Measurements from ENCODE around the gene ELK4. TPM values are rescaled to one million over a fixed set of nuclear protein-coding genes. Genes with fewer than 3 reads are reported as not detected.

ELK4 gene
- total and polyA plus RNA-seq, 2 of the 8 experiments (the other 6 are each of a cell fraction or from before 2014, with no cell fraction given), result 2.9 to 26.3 TPM

GRCh38 chr1:205639567-205639966, 7.8 kb upstream of the ELK4 start:
- H2BK12ac ChIP-seq (ENCODE audit: low read depth, low read length), result no peak overlapping the region
- WGBS, 2 experiments (ENCODE audit: extremely low coverage in 1 of 2, insufficient coverage in 1 of 2, insufficient read length in 1 of 2, insufficient replicate concordance in 2 of 2, low coverage in 1 of 2, low lambda C conversion rate in 2 of 2, missing lambda C conversion rate in 1 of 2), result 87% methylated on average over 1 of the region's 1 CpG; no CpG with 5 or more reads in 1 of the 2 experiments
- H4K8ac ChIP-seq (ENCODE audit: extremely low read depth, insufficient read depth, low read length), result no peak overlapping the region
- H4K5ac ChIP-seq (ENCODE audit: insufficient read length, low read depth, low read length), result no peak overlapping the region
- H3K4me1 ChIP-seq (replicated peaks in 1 of 4; ENCODE audit: control insufficient read depth in 3 of 4, insufficient read depth in 4 of 4, low read length in 3 of 4), result no peaks in the 10 kb centered on the region
- H3K14ac ChIP-seq (ENCODE audit: insufficient read length), result no peak overlapping the region
- no peaks in the 10 kb centered on the region for H3K79me1 ChIP-seq (ENCODE audit: low read depth, low read length)
- H3K4ac ChIP-seq (replicated peaks; ENCODE audit: insufficient read length, low read depth, low read length), result no peak overlapping the region
- TF ChIP-seq EGR1 (IDR thresholded peaks at IDR 0.05; ENCODE audit: borderline replicate concordance, low read depth, low read length), result no peak
- TF ChIP-seq ZNF274 (IDR thresholded peaks at IDR 0.05; ENCODE audit: borderline replicate concordance, extremely low read depth, low read length), result no peak
- TF ChIP-seq CHD2 (IDR thresholded peaks at IDR 0.05; ENCODE audit: low read length), result no peak
- no peak for TF ChIP-seq SP4 (IDR thresholded peaks at IDR 0.05; ENCODE audit: low read length)
- TF ChIP-seq GTF2F1 (IDR thresholded peaks at IDR 0.05; ENCODE audit: borderline replicate concordance, low read depth, low read length), result no peak
- no peak for TF ChIP-seq TCF12 (IDR thresholded peaks at IDR 0.05; ENCODE audit: low read depth, low read length)
- no peak for TF ChIP-seq TAF7 (optimal IDR thresholded peaks at IDR 0.05; ENCODE audit: borderline replicate concordance, low read depth, low read length)
- no peak for TF ChIP-seq EZH2 (IDR thresholded peaks at IDR 0.05; ENCODE audit: low read depth, low read length, severe bottlenecking)
- no peak for TF ChIP-seq POLR2AphosphoS5 (IDR thresholded peaks at IDR 0.05; ENCODE audit: low read depth, low read length)
- TF ChIP-seq SIN3A (conservative IDR thresholded peaks at IDR 0.05 in 1 of 2, IDR thresholded peaks at IDR 0.05 in 1 of 2; ENCODE audit: low read depth in 1 of 2, low read length in 2 of 2), result no peak
- no peak for TF ChIP-seq CBX5 (IDR thresholded peaks at IDR 0.05; ENCODE audit: low read depth, low read length)
- no peak for TF ChIP-seq POU5F1 (IDR thresholded peaks at IDR 0.05; ENCODE audit: low read depth, low read length)
- no peak for TF ChIP-seq SAP30 (IDR thresholded peaks at IDR 0.05; ENCODE audit: insufficient read depth, insufficient replicate concordance, low read length)
- no peaks in the 10 kb centered on the region for H3K36me3 ChIP-seq (ENCODE audit: control insufficient read depth in 2 of 4, insufficient read depth in 4 of 4, low read length in 3 of 4)
- DNase-seq (ENCODE audit: low read depth in 1 of 2, low spot score in 2 of 2) (no peak), FAIRE-seq (no peak)
- H3K27me3 ChIP-seq (replicated peaks in 1 of 4; ENCODE audit: control insufficient read depth in 3 of 4, extremely low read depth in 1 of 4, insufficient read depth in 3 of 4, low read length in 3 of 4), result 0 out of 7 replicates have a peak, but pooled peaks cover 0 to 2% (median 0%) of the 10 kb centered on the region in 4 experiments
- no peaks in the 10 kb centered on the region for H3K79me2 ChIP-seq (ENCODE audit: control insufficient read depth in 1 of 2, insufficient read depth in 2 of 2, low read length in 2 of 2)
- no peak overlapping the region for H3K23ac ChIP-seq (ENCODE audit: insufficient read length)
- no peak overlapping the region for H2BK20ac ChIP-seq (ENCODE audit: low read length)
- no peak overlapping the region for H2BK120ac ChIP-seq (replicated peaks; ENCODE audit: low read depth, low read length)
- H3K4me3 ChIP-seq (ENCODE audit: extremely low read depth in 1 of 4, insufficient read depth in 2 of 4, low read depth in 3 of 4, low read length in 4 of 4), result no peak overlapping the region
- H3K27ac ChIP-seq (ENCODE audit: low read depth, low read length), result no peak overlapping the region
- H3K56ac ChIP-seq (replicated peaks; ENCODE audit: insufficient read length, low read depth, low read length), result no peak overlapping the region
- peaks cover 0 to 1% of the 10 kb centered on the region in 2 experiments for H4K20me1 ChIP-seq (replicated peaks in 1 of 2; ENCODE audit: control insufficient read depth in 1 of 2, insufficient read depth in 2 of 2, low read length in 2 of 2)
- H3K9ac ChIP-seq (replicated peaks in 1 of 4; ENCODE audit: extremely low read depth in 1 of 4, low read depth in 3 of 4, low read length in 3 of 4), result no peak overlapping the region
- H2AFZ ChIP-seq (ENCODE audit: low read length), result no peak overlapping the region
- no peak overlapping the region for H3K4me2 ChIP-seq (ENCODE audit: insufficient read depth in 1 of 2, low read depth in 2 of 2, low read length in 2 of 2)
- H3K18ac ChIP-seq (ENCODE audit: extremely low read depth, low read length), result no peak overlapping the region
- no peak overlapping the region for H4K91ac ChIP-seq (replicated peaks; ENCODE audit: insufficient read length, low read length)
- H2BK5ac ChIP-seq (ENCODE audit: low read depth, low read length), result no peak overlapping the region
- no peaks in the 10 kb centered on the region for H3K23me2 ChIP-seq (ENCODE audit: low read depth, low read length)
- no peak overlapping the region for H2AK5ac ChIP-seq (ENCODE audit: low read depth, low read length)
- no peaks in the 10 kb centered on the region for H3K9me3 ChIP-seq (ENCODE audit: insufficient read depth in 2 of 2, low read depth in 1 of 2, low read length in 1 of 2)
- CTCF ChIA-PET (ENCODE audit: partially characterized antibody), result interaction anchor here (1.0 to 19.2 kb wide), 3 partner anchors 9 to 47 kb away, joined by 3 to 282 read pairs (median 21); no protein-coding TSS in a partner anchor
- POLR2A ChIA-PET (ENCODE audit: partially characterized antibody), result interaction anchor here (0.7 to 4.4 kb wide), 2 partner anchors 8 to 9 kb away, joined by 4 to 20 read pairs; partner anchors contain the start of gene ELK4
- H2BK15ac ChIP-seq (ENCODE audit: low read length), result no peak overlapping the region
